Stimulated activated CD4-positive, alpha-beta T cell treated with anti-CD3 and anti-CD28 coated beads, TNF-alpha, amount 100 ng/mL, for 48 hours (primary cell): Measurements from ENCODE around the gene FBXW12.
"Not testable (repeated sequence)": the region's sequence is repeated elsewhere in the genome, so short reads cannot be mapped to it uniquely, and the experiment has no call there.

Experiments
- DNase-seq, 3 donors: peaks; one replicate each; pipeline ENCODE4 v3.0.0-alpha.2; 2020; ENCODE audit warnings: low read depth in 3 of 3

FBXW12 gene

GRCh38 chr3:48372862-48373435, 930 bp downstream of the FBXW12 start:
- DNase-seq = no peak

- no peak for DNase-seq
Measured at GRCh38 chr3:48387634-48388033, 15.6 kb downstream of the FBXW12 start.

- no peak for DNase-seq
Measured at GRCh38 chr3:48388966-48389365, 16.9 kb downstream of the FBXW12 start.

GRCh38 chr3:48394391-48394790, 22.4 kb downstream of the FBXW12 start:
- DNase-seq = no peak

- no peak for DNase-seq
Measured at GRCh38 chr3:48395714-48396113, 23.7 kb downstream of the FBXW12 start.

GRCh38 chr3:48397767-48398681, 26.0 kb downstream of the FBXW12 start:
- no peak for DNase-seq

GRCh38 chr3:48398701-48399386, 26.8 kb downstream of the FBXW12 start:
- no peak for DNase-seq

- DNase-seq = no peak
Measured at GRCh38 chr3:48399387-48400172, 27.6 kb downstream of the FBXW12 start.

- peak; percentile 36 to 39 (median 37) for DNase-seq
Measured at GRCh38 chr3:48400824-48401433, 28.9 kb downstream of the FBXW12 start.

- DNase-seq = not testable (repeated sequence)
Measured at GRCh38 chr3:48401434-48401901, 29.4 kb downstream of the FBXW12 start.

GRCh38 chr3:48402281-48402732, 30.3 kb downstream of the FBXW12 start:
- DNase-seq = no peak

- DNase-seq = no peak
Measured at GRCh38 chr3:48402907-48403306, 30.9 kb downstream of the FBXW12 start.

- no peak for DNase-seq
Measured at GRCh38 chr3:48403533-48404439, 31.8 kb downstream of the FBXW12 start.

- DNase-seq = no peak
Measured at GRCh38 chr3:48404440-48405342, 32.7 kb downstream of the FBXW12 start.

GRCh38 chr3:48405343-48405881, 33.4 kb downstream of the FBXW12 start:
- no peak for DNase-seq

- no peak for DNase-seq
Measured at GRCh38 chr3:48405971-48406370, 34.0 kb downstream of the FBXW12 start.

GRCh38 chr3:48406443-48407431, 34.7 kb downstream of the FBXW12 start:
- DNase-seq = no peak
